A673 (cell line): ENCODE results near the gene ELOVL7. TPM values are rescaled to one million over a fixed set of nuclear protein-coding genes. Genes with fewer than 3 reads are reported as not detected.
"Not testable (repeated sequence)": the region's sequence is repeated elsewhere in the genome, so short reads cannot be mapped to it uniquely, and the experiment has no call there.

ENCODE experiments used
- BruUV-seq: library from RNA; stranded (reverse); fragments of 400-500 nt; replicated peaks from 2 replicates; lab custom pipeline; 2021; lab: Mats Ljungman, UMichigan
- CTCF ChIA-PET: fragments of 300-600 bp; sonication (Branson Sonifier 250); formaldehyde crosslinking; loops from one replicate; lab custom pipeline; 2022; ENCODE audit warnings: antibody characterized with exemption; lab: Charles Lee
- POLR2A ChIA-PET: fragments of 300-600 bp; sonication (Branson Sonifier 250); formaldehyde crosslinking; loops from one replicate; lab custom pipeline; 2022; ENCODE audit warnings: antibody characterized with exemption; ENCODE audit not compliant: low non-redundant PET; lab: Charles Lee
- DNase-seq: peaks from one replicate; pipeline ENCODE4 v3.0.0-alpha.2; 2015; ENCODE audit warnings: low spot score
- H3K27ac ChIP-seq: fragments of 200-600 bp; sonication (generic); 2 replicates; pipeline ENCODE4 v1.5.1; 2016; ENCODE audit warnings: mixed run types, low read depth, mild to moderate bottlenecking, mixed read lengths, antibody characterized with exemption, low read length; ENCODE audit not compliant: poor library complexity, severe bottlenecking
- H3K27me3 ChIP-seq: fragments of 200-600 bp; sonication (generic); replicated peaks from 2 replicates; pipeline ENCODE4 v1.6.1; 2017; ENCODE audit warnings: mixed run types, low read depth, mild to moderate bottlenecking, mixed read lengths, antibody characterized with exemption, low read length; ENCODE audit not compliant: insufficient read depth, poor library complexity
- H3K36me3 ChIP-seq: fragments of 200-600 bp; sonication (generic); 2 replicates; pipeline ENCODE4 v1.6.1; 2016; ENCODE audit warnings: mixed run types, mild to moderate bottlenecking, mixed read lengths, antibody characterized with exemption, low read length; ENCODE audit not compliant: insufficient read depth, poor library complexity, severe bottlenecking
- H3K4me1 ChIP-seq: fragments of 200-600 bp; sonication (generic); 2 replicates; pipeline ENCODE4 v1.6.1; 2017; ENCODE audit warnings: mixed run types, mild to moderate bottlenecking, mixed read lengths, antibody characterized with exemption, low read length; ENCODE audit not compliant: insufficient read depth, poor library complexity, severe bottlenecking
- H3K4me3 ChIP-seq: fragments of 200-600 bp; sonication (generic); 2 replicates; pipeline ENCODE4 v1.5.1; 2016; ENCODE audit warnings: low read depth, mixed run types, mild to moderate bottlenecking, mixed read lengths, low read length; ENCODE audit not compliant: poor library complexity, severe bottlenecking
- H3K9me3 ChIP-seq: fragments of 200-600 bp; sonication (generic); 2 replicates; pipeline ENCODE4 v1.6.1; 2016; ENCODE audit warnings: mixed run types, low read depth, mild to moderate bottlenecking, mixed read lengths, antibody characterized with exemption, low read length; ENCODE audit not compliant: poor library complexity, severe bottlenecking
- CTCF ChIP-seq: fragments of 300-800, 200-600 bp; sonication (generic); conservative IDR thresholded peaks from 2 replicates; pipeline ENCODE4 v1.5.1; 2017; ENCODE audit warnings: low read depth, mild to moderate bottlenecking, antibody characterized with exemption, low read length, moderate library complexity, mixed read lengths
- EZH2 ChIP-seq: fragments of 200-600 bp; sonication (generic); IDR thresholded peaks from 2 replicates; pipeline ENCODE4 v1.6.1; 2017; ENCODE audit warnings: borderline replicate concordance, low read depth, mild to moderate bottlenecking, mixed read lengths, antibody characterized with exemption, low read length; ENCODE audit not compliant: poor library complexity, severe bottlenecking
- intact Hi-C: fragments of 100-400 bp; cut with micrococcal nuclease; formaldehyde crosslinking; loops from one replicate; pipeline ENCODE4 v1.10.0; 2022; ENCODE audit not compliant: unreplicated experiment
- total RNA-seq: library from RNA; stranded (reverse); gene quantifications from 2 replicates; pipeline ENCODE4 v1.2.3, GENCODE V29; 2021

Gene ELOVL7
- total RNA-seq, 1 experiment from 2014 or later = not detected

GRCh38 chr5:60740322-60740721 is 103.7 kb downstream of the ELOVL7 start:
- Histone ChIP-seq H3K27ac (no peak overlapping the region), H3K9me3 (peaks cover 6% of the 10 kb centered on the region), H3K4me3 (no peak overlapping the region), H3K4me1 (no peaks in the 10 kb centered on the region), H3K36me3 (no peaks in the 10 kb centered on the region), H3K27me3 (no peaks in the 10 kb centered on the region)
- no TSS peak for BruUV-seq
- no peak for DNase-seq
- ChIA-PET POLR2A (no interaction called here), CTCF (no interaction called here)
- intact Hi-C loops = no loop called here
- TF ChIP-seq CTCF (no peak), EZH2 (no peak)

- Histone ChIP-seq H3K27ac (no peak overlapping the region), H3K4me1 (no peaks in the 10 kb centered on the region), H3K9me3 (peaks cover 6% of the 10 kb centered on the region), H3K27me3 (no peaks in the 10 kb centered on the region), H3K4me3 (no peak overlapping the region), H3K36me3 (no peaks in the 10 kb centered on the region)
- BruUV-seq = no TSS peak
- no peak for DNase-seq
- POLR2A ChIA-PET = no interaction called here
- intact Hi-C loops = no loop called here
- CTCF ChIA-PET = no interaction called here
- TF ChIP-seq CTCF = no peak
- TF ChIP-seq EZH2 = no peak
These were observed 105.1 kb downstream of the ELOVL7 start for GRCh38 chr5:60738933-60739332.

DNA sequence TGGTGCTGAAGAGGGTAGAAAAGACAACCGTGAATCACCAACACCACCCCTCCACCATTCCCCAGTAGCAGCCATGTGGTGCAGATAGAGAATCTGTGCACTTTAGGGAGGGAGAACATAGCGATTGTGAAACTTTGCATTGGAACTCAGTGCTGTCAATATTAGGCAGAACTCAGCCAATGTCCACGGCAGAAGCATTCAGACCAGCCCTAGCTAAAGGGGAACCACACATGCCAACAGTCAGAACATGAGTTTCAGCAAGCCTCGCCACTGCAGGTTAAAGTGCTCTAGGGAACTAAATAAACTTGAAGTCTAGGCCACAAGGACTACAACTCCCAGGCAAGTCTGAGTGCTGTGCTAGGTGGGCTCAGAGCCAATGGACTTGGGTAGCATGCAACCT is 105.6 kb downstream of the ELOVL7 start:
- BruUV-seq = no TSS peak
- no peaks in the 10 kb centered on the region for H3K27me3 ChIP-seq
- no peaks in the 10 kb centered on the region for H3K4me1 ChIP-seq
- no peaks in the 10 kb centered on the region for H3K36me3 ChIP-seq
- peaks cover 6% of the 10 kb centered on the region for H3K9me3 ChIP-seq
- intact Hi-C loops = no loop called here
- ChIA-PET CTCF (no interaction called here), POLR2A (no interaction called here)
- TF ChIP-seq CTCF (no peak), EZH2 (no peak)
- no peak overlapping the region for H3K27ac ChIP-seq
- no peak for DNase-seq
- H3K4me3 ChIP-seq = no peak overlapping the region

DNA sequence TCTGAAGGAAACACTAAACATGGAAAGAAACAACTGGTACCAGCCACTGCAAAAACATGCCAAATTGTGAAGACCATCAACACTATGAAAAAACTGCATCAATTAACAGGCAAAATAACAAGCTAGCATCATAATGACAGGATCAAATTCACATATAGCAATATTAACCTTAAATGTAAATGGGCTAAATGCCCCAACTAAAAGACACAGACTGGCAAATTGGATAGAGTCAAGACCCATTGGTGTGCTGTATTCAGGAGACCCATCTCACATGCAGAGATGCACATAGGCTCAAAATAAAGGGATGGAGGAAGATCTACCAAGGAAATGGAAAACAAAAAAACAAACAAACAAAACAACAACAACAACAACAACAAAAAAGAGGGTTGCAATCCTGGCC is 113.2 kb downstream of the ELOVL7 start:
- CTCF ChIA-PET, H3K27ac ChIP-seq, BruUV-seq, H3K4me3 ChIP-seq, DNase-seq, H3K36me3 ChIP-seq, H3K4me1 ChIP-seq, H3K27me3 ChIP-seq, POLR2A ChIA-PET, intact Hi-C loops, H3K9me3 ChIP-seq: not testable (repeated sequence)
